ENCODE data around the gene ARHGAP27.
A peak's percentile ranks its signal among the peaks of the same experiment; 100 is the strongest.

Gene ARHGAP27

DNA sequence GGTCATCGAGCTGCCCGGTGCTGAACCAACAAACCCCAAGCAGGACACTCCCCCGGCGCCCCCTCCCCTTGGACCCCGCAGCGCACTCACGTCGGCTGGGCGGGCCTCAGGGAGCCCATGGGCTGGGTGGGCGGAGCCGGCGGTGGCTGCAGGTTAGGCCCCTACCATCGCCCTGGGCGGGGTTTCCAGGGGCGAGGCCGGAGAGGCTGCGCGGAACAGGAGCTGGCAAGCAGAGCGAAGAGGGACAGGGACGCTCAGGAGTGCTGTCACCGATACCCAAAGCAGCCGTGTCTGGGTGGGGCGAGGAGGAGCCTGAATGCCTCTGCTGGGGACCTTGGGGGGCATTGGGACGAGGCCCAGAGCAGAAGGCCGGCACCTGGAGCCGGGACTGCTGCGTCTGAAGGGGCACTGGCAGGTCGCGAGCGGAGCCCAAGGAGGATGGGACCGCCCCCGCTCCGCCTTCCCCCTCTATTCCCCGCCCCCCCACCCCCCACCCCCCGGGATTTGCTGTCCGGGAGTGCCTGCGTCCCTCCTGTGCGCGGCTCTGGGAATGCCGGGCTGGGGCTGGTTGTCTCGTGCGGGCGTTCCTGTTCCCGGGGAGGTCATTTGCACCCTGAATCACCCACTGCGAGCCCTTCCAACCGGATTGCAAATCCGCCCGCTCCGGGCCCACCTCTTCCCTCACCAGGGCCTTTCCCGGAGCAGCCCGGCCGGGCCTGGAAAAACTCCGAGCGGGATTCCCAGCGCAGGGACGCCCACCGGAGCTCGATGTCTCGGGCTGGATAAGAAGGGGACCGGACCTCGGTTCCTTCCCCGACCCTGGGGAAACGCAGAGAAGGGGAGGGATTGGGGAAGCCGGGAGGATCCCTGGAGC is 902 bp downstream of the ARHGAP27 start:
- Mint-ChIP-seq H3K27ac (ENCODE audit: low read depth) (peak overlapping the region; percentile 78), H3K4me1 (peaks cover 26% of the 10 kb centered on the region), H3K9me3 (no peaks in the 10 kb centered on the region), H3K4me3 (peak overlapping the region; percentile 80), H3K27me3 (no peaks in the 10 kb centered on the region), H3K36me3 (ENCODE audit: insufficient read depth) (peaks cover 9% of the 10 kb centered on the region)
- ATAC-seq (replicated peaks; ENCODE audit: extremely low read depth, poor library complexity, severe bottlenecking): peak; percentile 53
- DNase-seq (ENCODE audit: low spot score in 2 of 2): peak; percentile 33 to 37

DNA sequence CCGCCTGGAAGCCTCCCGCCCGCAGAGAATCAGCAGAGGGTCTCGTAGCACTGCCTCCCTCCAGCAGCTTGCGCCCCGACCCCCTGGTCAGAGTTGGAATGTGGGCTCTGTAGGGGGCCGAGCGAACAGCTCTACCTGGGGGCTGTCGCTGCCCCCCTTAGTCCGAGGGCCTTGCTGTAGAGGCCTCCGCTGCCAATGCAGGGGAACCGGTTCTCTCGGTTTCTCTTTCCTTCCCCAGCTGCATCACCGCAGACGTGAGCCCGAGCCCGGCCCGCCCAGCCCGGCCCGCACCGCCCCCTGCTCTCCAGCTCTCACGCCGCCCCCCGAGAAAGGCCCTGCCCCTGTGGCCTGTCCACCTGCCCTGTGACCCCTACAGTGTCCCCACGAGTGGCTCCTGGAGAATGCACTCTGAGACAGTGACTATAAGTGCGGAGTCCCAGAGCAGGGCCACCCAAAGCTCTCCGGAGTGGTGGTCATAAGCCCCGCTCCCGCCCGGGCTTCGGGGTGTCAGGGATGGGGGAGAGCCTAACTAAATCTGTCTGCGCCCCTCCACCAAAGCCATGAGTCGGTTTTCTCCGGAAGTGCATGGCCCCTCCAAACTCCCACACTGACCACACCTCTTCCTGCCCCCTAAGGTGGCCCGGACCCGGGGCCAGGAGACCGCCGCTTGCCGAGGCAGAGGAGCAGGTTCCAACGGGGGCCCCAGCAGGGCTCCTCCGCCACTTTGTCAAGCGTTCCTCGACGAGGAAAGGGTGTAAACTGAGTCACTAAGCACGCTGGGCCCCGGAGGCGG is 1.7 kb downstream of the ARHGAP27 start:
- Mint-ChIP-seq H3K4me3 (peak overlapping the region; percentile 80), H3K4me1 (peaks cover 26% of the 10 kb centered on the region), H3K36me3 (ENCODE audit: insufficient read depth) (peaks cover 5% of the 10 kb centered on the region), H3K9me3 (no peaks in the 10 kb centered on the region), H3K27me3 (no peaks in the 10 kb centered on the region), H3K27ac (ENCODE audit: low read depth) (peak overlapping the region; percentile 78)
- ATAC-seq (replicated peaks; ENCODE audit: extremely low read depth, poor library complexity, severe bottlenecking): no peak
- no peak for DNase-seq (ENCODE audit: low spot score in 2 of 2)

DNA sequence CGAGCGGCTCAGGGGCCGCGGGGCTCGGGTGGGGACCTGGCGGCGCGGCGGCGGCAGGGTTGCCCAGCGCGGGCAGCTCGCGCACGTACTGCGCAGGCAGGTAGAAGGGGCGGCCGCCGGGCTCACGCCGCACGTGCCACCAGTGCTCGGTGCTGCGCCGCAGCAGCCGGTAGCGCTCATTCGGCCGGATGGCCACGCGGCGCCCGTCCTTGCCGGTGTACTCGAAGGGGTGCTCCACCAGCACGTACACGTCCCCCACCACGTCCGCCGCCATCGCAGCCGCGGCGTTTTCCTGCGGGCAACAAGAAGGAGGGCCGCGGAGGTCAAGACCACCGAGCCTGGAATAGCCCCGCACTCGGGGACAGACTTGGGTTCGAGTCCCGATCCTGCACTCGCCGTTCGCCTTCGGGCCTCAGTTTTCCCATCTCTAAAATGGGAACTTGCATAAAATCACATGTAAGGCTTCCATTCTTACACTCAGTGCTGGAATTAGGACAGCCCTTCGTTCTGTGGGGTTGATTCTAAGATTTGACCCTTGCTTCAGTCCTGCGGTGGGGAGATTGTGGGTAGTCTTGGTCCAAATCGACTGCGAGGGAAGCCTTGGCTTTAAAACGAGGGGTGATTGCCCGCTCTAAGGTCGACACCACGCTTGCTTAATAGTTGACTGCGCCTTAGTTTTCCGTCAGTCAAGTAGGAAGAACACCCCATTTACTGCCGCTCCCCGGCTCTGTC is 2.5 kb downstream of the ARHGAP27 start:
- Mint-ChIP-seq H3K27ac (ENCODE audit: low read depth) (peak overlapping the region; percentile 78), H3K27me3 (no peaks in the 10 kb centered on the region), H3K4me3 (peak overlapping the region; percentile 80), H3K36me3 (ENCODE audit: insufficient read depth) (peaks cover 2% of the 10 kb centered on the region), H3K9me3 (no peaks in the 10 kb centered on the region), H3K4me1 (peaks cover 26% of the 10 kb centered on the region)
- no peak for DNase-seq (ENCODE audit: low spot score in 2 of 2)
- ATAC-seq (replicated peaks; ENCODE audit: extremely low read depth, poor library complexity, severe bottlenecking): no peak

DNA sequence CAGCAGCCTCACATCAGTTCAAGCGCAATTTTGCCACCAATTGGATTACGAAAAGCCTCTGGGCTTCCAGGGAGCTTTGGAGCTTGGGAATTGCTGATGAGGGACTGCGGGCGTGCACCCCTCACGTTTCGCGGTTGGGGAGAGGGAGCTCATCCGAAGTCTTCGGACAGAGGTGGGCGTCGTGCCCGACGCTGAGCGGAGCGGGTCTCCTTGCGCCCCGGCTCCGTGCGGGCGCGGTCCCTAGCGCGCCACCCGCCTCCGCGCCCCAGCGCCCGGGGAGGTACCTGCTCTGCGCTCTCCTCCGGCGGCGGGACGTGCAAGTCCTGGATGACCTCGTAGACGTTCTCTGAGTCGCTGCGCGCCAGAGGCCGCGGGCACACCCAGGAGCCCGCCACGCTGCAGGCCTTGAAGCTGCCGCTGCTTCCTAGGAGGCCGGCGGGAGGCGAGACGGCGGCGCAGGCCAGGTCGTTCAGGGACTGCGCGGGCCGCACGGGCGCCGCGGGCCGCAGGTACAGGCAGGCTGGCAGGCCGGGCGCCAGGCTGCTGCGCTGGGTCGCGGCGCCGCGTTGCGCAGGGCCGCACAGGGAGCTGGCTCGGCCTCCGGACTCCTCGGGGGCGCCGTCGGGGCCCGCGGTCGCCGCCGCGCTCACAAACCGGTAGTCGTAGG is 3.2 kb downstream of the ARHGAP27 start:
- peaks cover 26% of the 10 kb centered on the region for H3K4me1 Mint-ChIP-seq
- H3K4me3 Mint-ChIP-seq: peak overlapping the region; percentile 73
- ATAC-seq (replicated peaks; ENCODE audit: extremely low read depth, poor library complexity, severe bottlenecking) (no peak), DNase-seq (ENCODE audit: low spot score in 2 of 2) (no peak)
- H3K9me3 Mint-ChIP-seq: no peaks in the 10 kb centered on the region
- H3K36me3 Mint-ChIP-seq (ENCODE audit: insufficient read depth): peaks cover 2% of the 10 kb centered on the region
- H3K27me3 Mint-ChIP-seq: no peaks in the 10 kb centered on the region
- no peak overlapping the region for H3K27ac Mint-ChIP-seq (ENCODE audit: low read depth)

DNA sequence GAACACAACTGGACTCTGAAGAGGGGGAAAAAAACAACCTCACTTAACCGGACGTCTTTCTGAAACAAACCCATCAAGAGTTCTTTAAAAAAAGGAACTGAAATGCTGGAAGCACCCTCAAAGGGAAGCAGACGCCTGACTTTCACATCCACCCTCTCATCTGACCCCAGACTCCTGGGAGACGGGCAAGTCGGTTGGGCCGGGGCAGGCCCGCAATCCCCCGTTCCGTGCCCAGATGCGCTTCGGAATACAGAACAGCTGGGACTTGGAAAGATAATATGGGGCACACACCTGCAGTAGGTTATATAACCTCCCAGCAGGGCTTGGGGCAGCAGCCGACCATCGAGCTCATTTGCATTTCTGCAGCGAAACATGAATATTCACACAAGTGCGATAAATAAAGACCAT is 3.7 kb downstream of the ARHGAP27 start:
- DNase-seq (ENCODE audit: low spot score in 2 of 2) (no peak), ATAC-seq (replicated peaks; ENCODE audit: extremely low read depth, poor library complexity, severe bottlenecking) (no peak)
- Mint-ChIP-seq H3K27ac (ENCODE audit: low read depth) (no peak overlapping the region), H3K4me1 (peaks cover 26% of the 10 kb centered on the region), H3K27me3 (no peaks in the 10 kb centered on the region), H3K9me3 (no peaks in the 10 kb centered on the region), H3K36me3 (ENCODE audit: insufficient read depth) (peaks cover 2% of the 10 kb centered on the region), H3K4me3 (peak overlapping the region; percentile 73)

DNA sequence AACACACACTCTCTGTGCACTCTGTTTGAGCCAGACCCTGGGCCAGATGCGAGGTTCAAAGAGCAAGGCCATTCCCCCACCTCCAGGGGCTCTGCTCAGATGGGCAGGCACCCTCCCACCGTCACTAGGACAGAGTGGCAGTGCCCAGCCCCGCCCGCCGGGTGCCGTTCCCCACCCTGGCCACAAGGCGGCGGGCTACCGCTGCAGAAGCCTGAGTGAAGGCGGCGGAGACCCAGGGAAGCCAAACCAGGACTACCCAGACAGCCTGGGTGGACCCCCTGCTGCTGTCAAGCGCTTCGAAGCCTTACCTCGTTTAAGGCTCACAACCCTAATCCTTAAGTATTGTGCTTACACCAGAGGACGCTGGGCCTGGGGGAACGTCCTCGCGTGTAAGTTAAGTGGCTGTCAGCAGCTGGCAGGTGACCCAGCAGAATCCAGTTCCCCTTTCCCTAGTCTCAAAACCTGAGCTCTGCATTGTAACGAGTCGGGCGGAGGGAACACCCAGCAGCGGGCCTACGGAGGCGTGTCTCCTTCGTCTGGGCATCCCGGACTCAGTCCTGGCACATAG is 4.5 kb downstream of the ARHGAP27 start:
- peak; percentile 72 for ATAC-seq (replicated peaks; ENCODE audit: extremely low read depth, poor library complexity, severe bottlenecking)
- Mint-ChIP-seq H3K4me1 (peaks cover 26% of the 10 kb centered on the region), H3K27me3 (no peaks in the 10 kb centered on the region), H3K4me3 (peak overlapping the region; percentile 73), H3K9me3 (no peaks in the 10 kb centered on the region), H3K36me3 (ENCODE audit: insufficient read depth) (peaks cover 2% of the 10 kb centered on the region), H3K27ac (ENCODE audit: low read depth) (no peak overlapping the region)
- peak; percentile 71 to 83 for DNase-seq (ENCODE audit: low spot score in 2 of 2)

DNA sequence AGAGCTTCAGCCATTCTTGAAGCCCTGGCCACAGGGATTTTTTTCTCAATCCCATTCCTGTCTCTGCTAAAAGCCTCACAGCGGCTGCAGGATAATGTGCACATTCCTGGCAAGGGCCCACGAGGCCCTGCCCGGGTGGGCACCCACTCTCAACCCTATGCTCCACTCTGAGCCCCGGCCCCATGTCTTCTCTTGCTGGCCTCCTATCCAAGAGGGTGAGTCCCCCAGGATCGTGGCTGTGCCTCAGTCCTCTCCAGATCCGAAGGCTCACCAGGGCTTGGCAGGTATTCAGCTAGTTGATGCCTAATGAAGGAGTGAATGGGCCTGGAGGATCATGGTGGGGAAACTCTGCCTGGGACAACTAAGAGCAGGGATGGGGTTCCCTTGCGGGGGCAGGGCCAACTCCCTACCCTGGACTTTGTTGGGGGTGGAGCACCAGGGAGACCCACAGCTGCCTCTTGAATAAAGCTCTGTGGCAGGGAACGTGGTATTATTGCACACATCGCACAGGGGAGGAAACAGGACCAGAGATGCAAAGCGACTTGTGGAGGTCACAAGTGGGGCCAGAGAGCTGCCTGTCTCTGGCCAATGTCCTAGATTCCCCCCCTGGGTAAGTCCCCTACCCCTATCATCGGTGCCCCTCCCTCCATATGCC is 5.4 kb downstream of the ARHGAP27 start:
- peaks cover 26% of the 10 kb centered on the region for H3K4me1 Mint-ChIP-seq
- H3K27me3 Mint-ChIP-seq: no peaks in the 10 kb centered on the region
- ATAC-seq (replicated peaks; ENCODE audit: extremely low read depth, poor library complexity, severe bottlenecking): no peak
- H3K9me3 Mint-ChIP-seq: no peaks in the 10 kb centered on the region
- no peak overlapping the region for H3K27ac Mint-ChIP-seq (ENCODE audit: low read depth)
- peaks cover 2% of the 10 kb centered on the region for H3K36me3 Mint-ChIP-seq (ENCODE audit: insufficient read depth)
- no peak overlapping the region for H3K4me3 Mint-ChIP-seq
- DNase-seq (ENCODE audit: low spot score in 2 of 2): no peak

DNA sequence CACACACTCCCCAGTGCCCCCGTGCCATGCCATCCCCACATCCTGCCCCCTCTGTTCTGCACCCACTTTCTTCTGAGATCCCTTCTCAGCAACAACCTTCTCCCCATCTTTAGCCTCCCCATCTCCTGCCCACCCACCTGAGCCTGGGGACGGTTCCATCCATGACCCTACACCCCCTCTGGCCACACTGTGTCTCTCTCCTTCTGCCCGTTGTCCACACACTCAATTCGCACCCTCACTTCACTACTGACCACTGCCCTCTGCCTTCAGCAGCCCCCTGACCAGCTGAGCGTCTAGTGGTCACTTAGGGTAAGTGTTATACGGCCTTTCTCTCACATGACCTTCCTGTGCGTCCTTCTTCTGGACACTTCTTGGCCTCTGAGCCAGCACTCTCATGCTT is 6.1 kb downstream of the ARHGAP27 start:
- H3K9me3 Mint-ChIP-seq: no peaks in the 10 kb centered on the region
- peaks cover 1% of the 10 kb centered on the region for H3K36me3 Mint-ChIP-seq (ENCODE audit: insufficient read depth)
- ATAC-seq (replicated peaks; ENCODE audit: extremely low read depth, poor library complexity, severe bottlenecking) (no peak), DNase-seq (ENCODE audit: low spot score in 2 of 2) (no peak)
- no peak overlapping the region for H3K27ac Mint-ChIP-seq (ENCODE audit: low read depth)
- no peaks in the 10 kb centered on the region for H3K27me3 Mint-ChIP-seq
- peaks cover 26% of the 10 kb centered on the region for H3K4me1 Mint-ChIP-seq
- no peak overlapping the region for H3K4me3 Mint-ChIP-seq

DNA sequence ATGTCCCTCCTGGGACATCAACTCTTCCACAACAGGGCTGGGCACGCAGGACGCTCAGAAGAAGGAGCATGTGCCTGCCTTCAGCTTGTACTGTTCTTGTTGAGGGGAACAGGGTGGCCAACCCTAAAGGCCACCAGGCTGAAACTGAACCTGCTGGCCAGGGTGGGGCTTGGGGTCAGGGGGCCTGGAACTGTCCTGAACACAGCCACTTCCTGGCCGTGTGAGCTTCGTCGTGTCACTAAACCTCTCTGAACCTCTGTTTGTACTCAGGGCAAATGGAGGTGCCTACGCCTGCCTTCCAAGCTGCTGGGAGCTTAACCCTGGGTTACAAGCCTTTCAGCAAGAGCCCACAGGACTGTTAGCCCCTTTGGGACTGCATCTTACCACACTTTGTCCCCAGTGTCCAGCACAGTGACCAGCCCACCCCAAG is 6.7 kb downstream of the ARHGAP27 start:
- no peak overlapping the region for H3K27ac Mint-ChIP-seq (ENCODE audit: low read depth)
- H3K4me3 Mint-ChIP-seq: no peak overlapping the region
- H3K4me1 Mint-ChIP-seq: peaks cover 20% of the 10 kb centered on the region
- no peak for ATAC-seq (replicated peaks; ENCODE audit: extremely low read depth, poor library complexity, severe bottlenecking)
- no peak for DNase-seq (ENCODE audit: low spot score in 2 of 2)
- H3K36me3 Mint-ChIP-seq (ENCODE audit: insufficient read depth): no peaks in the 10 kb centered on the region
- H3K27me3 Mint-ChIP-seq: no peaks in the 10 kb centered on the region
- no peaks in the 10 kb centered on the region for H3K9me3 Mint-ChIP-seq

DNA sequence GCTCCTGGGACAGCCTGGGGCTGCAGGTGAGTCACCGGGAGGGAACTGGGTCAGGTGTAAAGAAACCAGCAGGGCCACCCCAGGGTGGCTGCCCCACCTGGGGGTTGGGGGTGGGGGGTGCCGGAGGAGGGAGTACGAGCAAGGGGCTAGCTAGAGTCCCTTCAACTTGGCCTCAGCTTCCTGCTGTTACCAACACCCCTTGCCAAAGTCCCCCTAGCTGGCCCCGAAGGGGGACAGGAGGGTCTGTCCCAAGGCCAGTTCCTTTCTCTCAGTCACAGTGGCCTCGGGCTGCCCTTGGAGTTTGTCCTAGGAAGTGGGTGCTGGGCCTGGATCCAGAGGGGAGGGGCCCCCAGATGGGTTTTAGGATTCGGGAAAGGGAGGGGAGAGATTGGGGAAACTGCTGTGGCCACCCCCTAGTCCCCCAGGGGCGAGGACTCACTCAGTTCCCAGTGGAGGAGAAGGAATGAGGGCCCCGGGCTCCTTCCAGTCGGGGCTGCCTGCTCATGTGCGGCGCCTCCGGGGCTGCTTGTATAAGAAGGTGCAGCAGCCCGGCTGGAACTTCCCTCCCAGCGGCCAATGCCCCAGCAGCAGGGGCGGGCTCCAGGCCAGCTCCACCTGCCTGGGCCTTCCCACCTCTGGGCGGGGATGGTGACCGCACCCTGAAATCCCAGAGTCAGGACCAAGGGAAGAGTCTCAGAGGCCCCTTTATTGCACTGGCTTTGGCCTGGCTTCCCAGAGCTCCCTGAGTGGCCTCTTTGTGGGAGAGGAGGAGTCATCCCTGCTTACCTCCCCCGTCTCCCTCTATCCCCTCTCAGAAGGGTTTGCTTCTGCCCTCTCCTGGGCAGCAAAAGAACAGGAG is 7.3 kb downstream of the ARHGAP27 start:
- no peak for ATAC-seq (replicated peaks; ENCODE audit: extremely low read depth, poor library complexity, severe bottlenecking)
- Mint-ChIP-seq H3K36me3 (ENCODE audit: insufficient read depth) (no peaks in the 10 kb centered on the region), H3K27me3 (no peaks in the 10 kb centered on the region), H3K4me3 (no peak overlapping the region), H3K4me1 (peaks cover 14% of the 10 kb centered on the region), H3K27ac (ENCODE audit: low read depth) (no peak overlapping the region), H3K9me3 (no peaks in the 10 kb centered on the region)
- DNase-seq (ENCODE audit: low spot score in 2 of 2): no peak

DNA sequence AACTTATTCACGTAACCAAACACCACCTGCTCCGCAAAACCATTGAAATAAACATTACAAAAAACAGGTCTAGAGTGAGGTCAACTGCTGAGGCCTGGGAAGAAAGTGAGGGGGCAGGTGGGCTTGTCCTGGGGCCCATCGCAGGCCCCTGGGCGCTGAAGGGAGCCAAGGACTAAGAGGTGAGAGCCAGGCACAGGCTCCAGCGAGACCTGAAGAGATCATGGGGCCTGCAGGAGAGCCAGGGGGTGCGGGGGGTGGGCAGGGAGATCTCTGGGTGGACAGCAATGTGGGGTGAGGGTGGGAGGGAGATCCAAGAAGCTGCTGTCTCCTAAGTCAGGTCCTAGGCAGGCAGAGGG is 7.9 kb downstream of the ARHGAP27 start:
- ATAC-seq (replicated peaks; ENCODE audit: extremely low read depth, poor library complexity, severe bottlenecking): no peak
- Mint-ChIP-seq H3K27ac (ENCODE audit: low read depth) (no peak overlapping the region), H3K27me3 (no peaks in the 10 kb centered on the region), H3K9me3 (no peaks in the 10 kb centered on the region), H3K36me3 (ENCODE audit: insufficient read depth) (no peaks in the 10 kb centered on the region), H3K4me3 (no peak overlapping the region), H3K4me1 (peaks cover 14% of the 10 kb centered on the region)
- DNase-seq (ENCODE audit: low spot score in 2 of 2): no peak

Data from central memory CD8-positive, alpha-beta T cell (primary cell).